ENCODE results near the gene HSPA4.

Gene HSPA4

DNA sequence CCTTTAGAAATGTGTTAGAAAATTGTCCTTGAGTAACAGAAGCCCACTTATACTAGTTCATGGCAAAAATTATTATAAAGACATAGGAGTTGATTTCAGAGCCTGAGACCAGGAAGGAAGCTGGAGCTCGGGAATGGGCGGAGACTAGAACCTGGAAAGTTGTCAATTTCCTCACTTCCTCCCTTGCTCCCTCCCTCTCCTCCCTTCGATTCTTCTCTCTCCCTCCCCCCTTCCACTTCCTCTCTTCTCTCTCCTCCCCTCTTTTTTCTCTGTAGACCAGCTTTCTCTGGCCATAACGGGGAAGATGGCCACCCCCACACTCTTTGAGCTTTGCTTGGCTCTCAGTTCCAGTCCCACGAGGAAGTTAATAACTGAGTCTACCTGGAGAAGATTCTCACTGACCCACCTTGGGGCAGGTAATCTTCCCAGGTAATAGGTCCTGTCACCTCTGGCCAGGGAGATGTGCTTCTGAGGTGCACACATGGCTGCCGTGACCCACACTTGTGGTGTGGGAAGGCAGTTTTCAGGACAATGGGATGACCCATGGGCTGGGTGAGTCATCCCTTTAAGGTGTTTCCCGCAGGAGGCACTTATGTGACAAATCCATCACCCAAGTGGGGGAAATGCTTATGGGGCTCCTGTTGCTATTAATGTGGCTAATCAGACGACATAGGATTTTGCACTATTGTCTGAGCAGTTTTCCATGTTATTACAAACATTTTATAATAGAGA lies 78.7 kb downstream of the HSPA4 start:
- TF ChIP-seq, protein P1, sequence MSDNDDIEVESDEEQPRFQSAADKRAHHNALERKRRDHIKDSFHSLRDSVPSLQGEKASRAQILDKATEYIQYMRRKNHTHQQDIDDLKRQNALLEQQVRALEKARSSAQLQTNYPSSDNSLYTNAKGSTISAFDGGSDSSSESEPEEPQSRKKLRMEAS (IDR thresholded peaks at IDR 0.05), result no peak
- TF ChIP-seq NFIC (IDR thresholded peaks at IDR 0.05) (no peak), CREB1 (IDR thresholded peaks at IDR 0.05; ENCODE audit: low read depth) (no peak), TCF12 (IDR thresholded peaks at IDR 0.05; ENCODE audit: low read depth) (no peak), ZBTB7A (IDR thresholded peaks at IDR 0.05; ENCODE audit: low read depth) (no peak)

DNA sequence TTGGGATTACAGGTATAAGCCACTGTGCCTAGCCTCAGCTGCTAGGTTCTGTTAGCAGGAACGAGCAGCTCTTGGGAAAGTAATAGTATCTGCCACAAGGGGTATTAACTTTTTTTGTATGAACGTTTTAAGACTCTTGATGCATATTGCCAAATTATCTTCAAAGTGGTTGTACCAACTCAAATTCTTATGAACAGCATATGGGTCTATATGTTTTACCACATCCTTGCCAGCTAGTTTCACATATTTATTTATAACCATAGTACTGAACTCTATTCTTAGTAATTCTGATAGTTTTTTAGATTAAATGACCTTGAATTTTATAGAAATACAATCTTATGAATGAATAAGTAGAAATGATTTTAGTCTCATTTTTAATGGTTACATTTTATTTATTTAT lies 80.9 kb downstream of the HSPA4 start:
- TF ChIP-seq EGR1 (IDR thresholded peaks at IDR 0.05), result no peak

DNA sequence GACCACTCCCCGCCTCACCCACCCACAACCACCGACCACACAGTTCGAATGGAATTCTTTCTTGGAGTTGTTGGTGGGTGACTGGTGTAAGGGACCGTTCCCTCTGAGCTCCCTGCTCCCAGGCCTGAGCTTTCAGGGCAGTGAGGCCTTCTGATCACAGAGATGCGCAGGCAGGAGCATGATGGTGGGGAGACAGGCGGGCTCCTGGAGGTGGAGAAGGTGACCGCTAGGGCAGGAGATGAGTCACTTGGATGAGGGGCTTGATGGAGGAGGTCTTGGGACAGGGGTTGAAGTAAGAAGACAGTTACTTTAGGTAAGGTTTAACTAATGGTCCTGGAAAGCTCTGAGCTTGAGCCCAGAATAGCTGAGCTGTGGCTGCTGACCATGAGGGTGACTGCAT lies 88.5 kb downstream of the HSPA4 start:
- TF ChIP-seq EP300 (IDR thresholded peaks at IDR 0.05; ENCODE audit: borderline replicate concordance) (no peak), ZBTB7A (IDR thresholded peaks at IDR 0.05; ENCODE audit: low read depth) (no peak), RAD21 (IDR thresholded peaks at IDR 0.05; ENCODE audit: low read depth) (no peak), EGR1 (IDR thresholded peaks at IDR 0.05) (no peak), TCF12 (IDR thresholded peaks at IDR 0.05; ENCODE audit: low read depth) (no peak), TAF1 (IDR thresholded peaks at IDR 0.05; ENCODE audit: low read depth) (no peak), NFIC (IDR thresholded peaks at IDR 0.05) (no peak), CREB1 (IDR thresholded peaks at IDR 0.05; ENCODE audit: low read depth) (no peak), TEAD4 (IDR thresholded peaks at IDR 0.05) (no peak), YY1 (IDR thresholded peaks at IDR 0.05; ENCODE audit: low read depth) (no peak), FOXM1 (IDR thresholded peaks at IDR 0.05; ENCODE audit: borderline replicate concordance, low read depth) (no peak)
- TF ChIP-seq, protein P1 (IDR thresholded peaks at IDR 0.05), result no peak
- TF ChIP-seq, protein P2, sequence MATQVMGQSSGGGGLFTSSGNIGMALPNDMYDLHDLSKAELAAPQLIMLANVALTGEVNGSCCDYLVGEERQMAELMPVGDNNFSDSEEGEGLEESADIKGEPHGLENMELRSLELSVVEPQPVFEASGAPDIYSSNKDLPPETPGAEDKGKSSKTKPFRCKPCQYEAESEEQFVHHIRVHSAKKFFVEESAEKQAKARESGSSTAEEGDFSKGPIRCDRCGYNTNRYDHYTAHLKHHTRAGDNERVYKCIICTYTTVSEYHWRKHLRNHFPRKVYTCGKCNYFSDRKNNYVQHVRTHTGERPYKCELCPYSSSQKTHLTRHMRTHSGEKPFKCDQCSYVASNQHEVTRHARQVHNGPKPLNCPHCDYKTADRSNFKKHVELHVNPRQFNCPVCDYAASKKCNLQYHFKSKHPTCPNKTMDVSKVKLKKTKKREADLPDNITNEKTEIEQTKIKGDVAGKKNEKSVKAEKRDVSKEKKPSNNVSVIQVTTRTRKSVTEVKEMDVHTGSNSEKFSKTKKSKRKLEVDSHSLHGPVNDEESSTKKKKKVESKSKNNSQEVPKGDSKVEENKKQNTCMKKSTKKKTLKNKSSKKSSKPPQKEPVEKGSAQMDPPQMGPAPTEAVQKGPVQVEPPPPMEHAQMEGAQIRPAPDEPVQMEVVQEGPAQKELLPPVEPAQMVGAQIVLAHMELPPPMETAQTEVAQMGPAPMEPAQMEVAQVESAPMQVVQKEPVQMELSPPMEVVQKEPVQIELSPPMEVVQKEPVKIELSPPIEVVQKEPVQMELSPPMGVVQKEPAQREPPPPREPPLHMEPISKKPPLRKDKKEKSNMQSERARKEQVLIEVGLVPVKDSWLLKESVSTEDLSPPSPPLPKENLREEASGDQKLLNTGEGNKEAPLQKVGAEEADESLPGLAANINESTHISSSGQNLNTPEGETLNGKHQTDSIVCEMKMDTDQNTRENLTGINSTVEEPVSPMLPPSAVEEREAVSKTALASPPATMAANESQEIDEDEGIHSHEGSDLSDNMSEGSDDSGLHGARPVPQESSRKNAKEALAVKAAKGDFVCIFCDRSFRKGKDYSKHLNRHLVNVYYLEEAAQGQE (IDR thresholded peaks at IDR 0.05; ENCODE audit: low read depth), result no peak

DNA sequence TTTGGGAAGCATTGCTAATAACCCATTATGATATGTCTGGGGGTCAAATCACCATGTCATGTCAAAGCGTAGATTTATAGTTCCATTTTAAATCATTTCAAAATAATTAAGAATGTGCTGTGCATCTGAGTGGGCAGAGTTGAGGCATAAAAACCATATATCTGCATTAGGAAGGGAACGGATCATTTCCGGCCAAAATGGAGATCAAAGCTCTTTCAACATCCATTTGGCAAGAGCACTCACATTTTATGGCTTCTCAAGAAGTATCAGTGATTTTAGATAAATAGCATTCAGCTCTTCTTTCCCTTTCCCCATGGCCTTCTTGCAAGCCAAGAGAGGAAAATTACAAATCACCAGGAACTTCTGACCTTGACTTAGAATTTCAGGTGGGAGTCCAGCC lies 89.9 kb downstream of the HSPA4 start:
- TF ChIP-seq CREB1 (IDR thresholded peaks at IDR 0.05; ENCODE audit: low read depth) (no peak), CEBPB (IDR thresholded peaks at IDR 0.05) (no peak), EGR1 (IDR thresholded peaks at IDR 0.05) (no peak), YY1 (IDR thresholded peaks at IDR 0.05; ENCODE audit: low read depth) (no peak), TEAD4 (IDR thresholded peaks at IDR 0.05) (no peak), EP300 (IDR thresholded peaks at IDR 0.05; ENCODE audit: borderline replicate concordance) (no peak), FOXM1 (IDR thresholded peaks at IDR 0.05; ENCODE audit: borderline replicate concordance, low read depth) (no peak), TCF12 (IDR thresholded peaks at IDR 0.05; ENCODE audit: low read depth) (no peak), RAD21 (IDR thresholded peaks at IDR 0.05; ENCODE audit: low read depth) (no peak), NFIC (IDR thresholded peaks at IDR 0.05) (no peak), TAF1 (IDR thresholded peaks at IDR 0.05; ENCODE audit: low read depth) (no peak), ZBTB7A (IDR thresholded peaks at IDR 0.05; ENCODE audit: low read depth) (no peak)
- TF ChIP-seq, protein P1 (IDR thresholded peaks at IDR 0.05), result no peak
- TF ChIP-seq, protein P2 (IDR thresholded peaks at IDR 0.05; ENCODE audit: low read depth), result no peak
- TF ChIP-seq, protein P3, sequence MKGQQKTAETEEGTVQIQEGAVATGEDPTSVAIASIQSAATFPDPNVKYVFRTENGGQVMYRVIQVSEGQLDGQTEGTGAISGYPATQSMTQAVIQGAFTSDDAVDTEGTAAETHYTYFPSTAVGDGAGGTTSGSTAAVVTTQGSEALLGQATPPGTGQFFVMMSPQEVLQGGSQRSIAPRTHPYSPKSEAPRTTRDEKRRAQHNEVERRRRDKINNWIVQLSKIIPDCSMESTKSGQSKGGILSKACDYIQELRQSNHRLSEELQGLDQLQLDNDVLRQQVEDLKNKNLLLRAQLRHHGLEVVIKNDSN (IDR thresholded peaks at IDR 0.05), result no peak

DNA sequence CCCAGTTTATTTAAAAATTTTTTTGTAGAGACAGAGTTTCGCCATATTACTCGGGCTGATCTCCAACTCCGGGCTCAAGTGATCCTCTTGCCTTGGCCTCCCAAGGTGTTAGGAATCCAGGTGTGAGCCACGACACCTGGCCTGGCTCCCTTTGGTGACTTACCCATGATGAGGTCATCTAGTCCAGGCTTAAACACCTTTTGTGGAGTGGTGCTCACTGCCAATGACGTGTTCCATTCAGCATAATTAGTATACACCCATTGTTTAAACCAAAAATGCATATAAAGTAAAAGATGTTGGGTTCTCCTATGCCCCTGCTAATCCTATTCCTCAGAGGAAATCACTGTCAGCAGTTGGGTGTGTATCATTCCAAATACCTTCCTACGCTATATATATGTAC lies 91.0 kb downstream of the HSPA4 start:
- TF ChIP-seq EP300 (IDR thresholded peaks at IDR 0.05; ENCODE audit: borderline replicate concordance) (no peak), NFIC (IDR thresholded peaks at IDR 0.05) (no peak), TCF12 (IDR thresholded peaks at IDR 0.05; ENCODE audit: low read depth) (no peak), CREB1 (IDR thresholded peaks at IDR 0.05; ENCODE audit: low read depth) (no peak), TAF1 (IDR thresholded peaks at IDR 0.05; ENCODE audit: low read depth) (no peak), RAD21 (IDR thresholded peaks at IDR 0.05; ENCODE audit: low read depth) (no peak), YY1 (IDR thresholded peaks at IDR 0.05; ENCODE audit: low read depth) (no peak), FOXM1 (IDR thresholded peaks at IDR 0.05; ENCODE audit: borderline replicate concordance, low read depth) (no peak), TEAD4 (IDR thresholded peaks at IDR 0.05) (no peak), ZBTB7A (IDR thresholded peaks at IDR 0.05; ENCODE audit: low read depth) (no peak), CEBPB (IDR thresholded peaks at IDR 0.05) (no peak), EGR1 (IDR thresholded peaks at IDR 0.05) (no peak)
- TF ChIP-seq, protein P1 (IDR thresholded peaks at IDR 0.05), result no peak
- TF ChIP-seq, protein P3 (IDR thresholded peaks at IDR 0.05), result no peak
- TF ChIP-seq, protein P2 (IDR thresholded peaks at IDR 0.05; ENCODE audit: low read depth), result no peak
